ENCODE results near the gene OSCAR.

DNA sequence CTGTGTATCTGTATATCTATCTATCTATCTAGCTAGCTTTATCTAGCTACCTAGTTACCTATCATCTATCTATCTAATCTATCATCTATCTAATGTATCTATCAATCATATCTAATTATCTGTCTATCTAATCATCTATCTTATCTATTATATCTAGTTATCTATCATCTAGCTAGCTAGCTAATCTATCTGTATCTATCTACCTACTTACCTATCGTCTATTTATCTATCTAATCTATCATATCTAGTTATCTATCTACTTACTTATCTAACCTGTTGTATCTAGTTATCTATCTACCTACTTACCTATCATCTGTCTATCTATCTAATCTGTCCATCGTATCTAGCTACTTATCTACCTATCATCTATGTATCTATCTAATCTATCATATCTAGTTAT, 54.8 kb downstream of the OSCAR start:
- TF ChIP-seq, protein P1, sequence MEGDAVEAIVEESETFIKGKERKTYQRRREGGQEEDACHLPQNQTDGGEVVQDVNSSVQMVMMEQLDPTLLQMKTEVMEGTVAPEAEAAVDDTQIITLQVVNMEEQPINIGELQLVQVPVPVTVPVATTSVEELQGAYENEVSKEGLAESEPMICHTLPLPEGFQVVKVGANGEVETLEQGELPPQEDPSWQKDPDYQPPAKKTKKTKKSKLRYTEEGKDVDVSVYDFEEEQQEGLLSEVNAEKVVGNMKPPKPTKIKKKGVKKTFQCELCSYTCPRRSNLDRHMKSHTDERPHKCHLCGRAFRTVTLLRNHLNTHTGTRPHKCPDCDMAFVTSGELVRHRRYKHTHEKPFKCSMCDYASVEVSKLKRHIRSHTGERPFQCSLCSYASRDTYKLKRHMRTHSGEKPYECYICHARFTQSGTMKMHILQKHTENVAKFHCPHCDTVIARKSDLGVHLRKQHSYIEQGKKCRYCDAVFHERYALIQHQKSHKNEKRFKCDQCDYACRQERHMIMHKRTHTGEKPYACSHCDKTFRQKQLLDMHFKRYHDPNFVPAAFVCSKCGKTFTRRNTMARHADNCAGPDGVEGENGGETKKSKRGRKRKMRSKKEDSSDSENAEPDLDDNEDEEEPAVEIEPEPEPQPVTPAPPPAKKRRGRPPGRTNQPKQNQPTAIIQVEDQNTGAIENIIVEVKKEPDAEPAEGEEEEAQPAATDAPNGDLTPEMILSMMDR (IDR thresholded peaks at IDR 0.05 in 4 of 5, conservative IDR thresholded peaks at IDR 0.05 in 1 of 5), result no peak
- TF ChIP-seq POLR2A (IDR thresholded peaks at IDR 0.05), result no peak

All from gastrocnemius medialis (tissue), 4 donors.